G401.6 (cell line): ENCODE data around the gene ZNF678.

Source experiments
- FAIRE-seq: peaks from 2 replicates; lab custom pipeline; 2012; peaks lifted over from hg19 to GRCh38; lab: Jason Lieb, UNC

Gene ZNF678

DNA sequence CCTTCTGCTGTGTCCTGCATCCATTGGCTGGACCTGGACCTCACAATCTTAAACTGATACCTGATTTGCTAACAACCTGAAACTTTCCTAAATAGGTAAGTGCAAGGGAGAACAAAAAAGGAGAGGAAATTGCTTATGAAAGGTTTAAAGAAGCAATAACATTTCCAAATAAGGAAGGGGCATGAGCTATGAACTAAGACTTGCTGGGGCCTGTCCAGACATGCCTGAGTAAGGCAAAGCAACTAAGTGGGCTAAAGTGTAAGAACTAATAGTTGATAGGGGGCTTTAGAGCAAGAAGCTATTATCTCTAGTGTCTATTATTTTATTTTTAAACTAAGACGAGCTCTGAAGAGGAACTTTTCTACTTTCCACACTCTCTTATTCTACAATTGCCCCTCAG, 160.1 kb downstream of the ZNF678 start:
- no peak for FAIRE-seq

DNA sequence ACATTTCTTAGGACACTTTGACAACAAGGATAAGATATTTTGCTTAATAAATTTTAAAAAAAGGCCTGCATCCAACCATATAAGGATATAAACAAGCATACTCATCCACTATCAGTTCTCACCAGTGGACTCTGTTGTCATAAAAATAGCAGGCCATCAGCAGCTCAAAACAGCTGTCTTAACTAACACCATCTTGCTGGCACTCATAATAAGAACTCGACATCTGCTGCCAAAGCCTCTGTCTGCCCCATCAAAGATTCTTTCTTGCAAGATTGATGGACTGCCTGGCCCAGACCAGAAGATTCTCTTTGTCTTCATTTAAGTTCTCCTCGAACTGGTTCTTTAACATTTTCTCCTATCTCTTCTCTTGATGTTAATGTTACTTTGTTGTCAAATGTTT, 161.7 kb downstream of the ZNF678 start:
- FAIRE-seq = no peak

DNA sequence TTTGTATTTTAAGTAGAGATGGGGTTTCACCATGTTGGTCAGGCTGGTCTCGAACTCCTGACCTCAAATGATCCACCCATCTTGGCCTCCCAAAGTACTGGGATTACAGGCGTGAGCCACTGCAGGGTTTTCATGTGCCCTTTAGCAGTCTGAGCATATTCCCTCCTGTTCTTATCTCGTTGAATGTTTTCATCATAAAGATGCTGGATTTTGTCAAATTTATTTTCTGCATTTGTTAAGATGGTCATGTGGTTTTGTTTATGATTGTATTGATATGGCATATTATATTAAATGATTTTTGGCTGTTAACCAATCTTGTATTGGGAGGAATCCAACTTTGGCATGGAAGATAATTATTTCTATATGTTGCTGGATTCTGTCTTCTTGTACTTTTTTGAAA, 163.0 kb downstream of the ZNF678 start:
- no peak for FAIRE-seq
